Pancreas (tissue), 10 donors: ENCODE data around the gene HOXC13. TPM values are rescaled to one million over a fixed set of nuclear protein-coding genes. Genes with fewer than 3 reads are reported as not detected.

Source experiments
- ATAC-seq, 4 donors: fragments of 200-7000 bp; cut with Tn5 transposase; one replicate each; pipeline versions ENCODE4 v1.8.0 to v1.9.1; 2020; ENCODE audit warnings: mild to moderate bottlenecking in 4 of 4, moderate library complexity in 4 of 4
- DNase-seq, 6 donors: peaks; one replicate each; pipeline ENCODE4 v3.0.0-alpha.2; 2020
- FAIRE-seq: peaks from 2 replicates; lab custom pipeline; 2012; peaks lifted over from hg19 to GRCh38; lab: Jason Lieb, UNC
- H3K27ac ChIP-seq, 4 donors: fragments of 200-600 bp; sonication (generic); 1 replicate in 3 of 4; 2 replicates in 1 of 4; pipeline versions ENCODE4 v1.5.0 to v1.8.0; 2020
- H3K27me3 ChIP-seq, 4 donors: fragments of 200-600 bp; one replicate each; pipeline ENCODE4 v1.8.0; 2021
- H3K36me3 ChIP-seq, 3 donors: fragments of 200-600 bp; sonication (generic) in 1 of 3; one replicate each; pipeline versions ENCODE4 v1.5.0 to v1.8.0; 2020 to 2021
- H3K4me1 ChIP-seq, 3 donors: fragments of 200-600 bp; one replicate each; pipeline ENCODE4 v1.8.0; 2021
- H3K4me3 ChIP-seq, 4 donors: fragments of 200-600 bp; sonication (generic) in 2 of 4; one replicate each; pipeline versions ENCODE4 v1.5.0 to v1.8.0; 2020 to 2021
- H3K9me3 ChIP-seq, 4 donors: fragments of 200-600 bp; one replicate each; pipeline ENCODE4 v1.8.0; 2021
- WGBS, 2 donors: extraction: QIAGEN DNeasy Blood & Tissue Kit; methylation state at CpG; one replicate each; pipeline ENCODE4 v1.1.7; 2013; 5-methylcytosine and 5-hydroxymethylcytosine counted together
- intact Hi-C, 3 donors: fragments of 100-400 bp; cut with DNase I; formaldehyde crosslinking; loops; one replicate each; pipeline versions ENCODE4 v1.11.1 to v1.14.2; 2022
- polyA plus RNA-seq, 2 donors: library from polyadenylated mRNA; stranded (reverse); fragments of 200-250 nt; gene quantifications; one replicate each; pipeline ENCODE4 v1.2.3, GENCODE V29; 2013
- total RNA-seq, 6 donors: library from RNA; stranded (reverse); fragmentation: NEBNext Ultra II Directional in 4 of 6; extraction: Animal tissue kit (Norgen Biotek cat#: 25700) in 4 of 6; gene quantifications; one replicate each; pipeline versions ENCODE4 v1.2.1 to v1.2.4, GENCODE V29; 2021 to 2023
- TF ChIP-seq, protein P1 (sequence below), 4 donors: fragments of 200-600 bp; sonication (generic) in 3 of 4; IDR thresholded peaks; one replicate each; pipeline versions ENCODE4 v1.5.0 to v1.8.0; 2021; ENCODE audit warnings: antibody characterized with exemption in 4 of 4
- donor health status: healthy with polysubstance abuse.
- donor health status: DM: no; HTN: no; CAD: no; lungs with moderate emphysema.
- donor health status: DM: no; HTN: no; CAD: no.
- donor health status: control.
- donor health status: control.
- donor health status: Bipolar disorder and iron deficiency.
- donor health status: DM: yes; HTN: yes; CAD: no.
- donor health status: DM: no; HTN: no; CAD: no.
- donor health status: DM: no; HTN: no; CAD: no.
- donor health status: DM: yes; HTN: yes; CAD: no.

The HOXC13 gene
- total and polyA plus RNA-seq, 8 donors = 0.06 TPM; not detected in 7

DNA sequence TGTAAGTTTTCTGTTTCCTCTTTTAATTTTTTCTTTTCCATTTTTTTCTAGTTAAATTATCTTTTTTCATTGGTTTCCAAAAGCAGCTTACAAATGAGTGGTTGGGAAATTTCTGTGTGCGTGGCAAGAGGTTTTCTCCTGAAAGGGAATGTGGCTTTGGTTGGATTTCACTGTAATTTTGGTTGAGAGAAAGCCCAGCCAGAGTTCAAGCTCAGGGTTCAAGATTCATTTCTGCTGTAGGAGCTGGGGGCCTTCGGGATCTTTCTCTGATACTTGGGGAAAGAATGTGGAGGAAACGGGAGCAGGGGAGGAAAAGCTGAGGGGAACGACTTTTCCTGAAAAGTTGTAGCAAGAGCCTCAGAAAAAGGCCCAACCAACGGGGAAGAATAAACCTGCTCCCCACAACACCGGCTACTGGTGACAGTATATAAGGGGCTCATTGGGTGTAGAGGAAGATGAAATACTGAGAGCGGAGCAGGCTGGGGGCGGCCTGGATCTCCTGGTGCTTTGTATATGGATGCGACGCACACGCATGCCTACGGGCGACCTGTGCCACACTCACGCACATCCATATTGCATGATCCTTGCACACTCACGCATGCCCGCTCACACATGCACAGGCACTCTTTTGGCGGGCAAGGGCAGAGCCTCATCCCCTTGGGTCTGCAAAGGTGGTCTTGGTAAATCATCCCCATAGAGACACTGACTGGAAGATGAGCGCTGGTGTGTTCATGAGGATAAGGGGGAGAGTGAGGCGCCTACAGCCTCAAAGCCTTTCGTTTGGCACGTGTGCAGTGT lies 48.3 kb downstream of the HOXC13 start:
- peak in 1 of 6 donors; percentile 30 for DNase-seq
- FAIRE-seq = no peak
- Histone ChIP-seq H3K27me3 (peaks cover 0 to 91% (median 27%) of the 10 kb centered on the region in 4 donors), H3K4me1 (peaks cover 0 to 19% (median 12%) of the 10 kb centered on the region in 3 donors), H3K9me3 (no peaks in the 10 kb centered on the region), H3K27ac (no peak overlapping the region), H3K4me3 (no peak overlapping the region), H3K36me3 (no peaks in the 10 kb centered on the region)
- ATAC-seq = no peak
- TF ChIP-seq, protein P1, sequence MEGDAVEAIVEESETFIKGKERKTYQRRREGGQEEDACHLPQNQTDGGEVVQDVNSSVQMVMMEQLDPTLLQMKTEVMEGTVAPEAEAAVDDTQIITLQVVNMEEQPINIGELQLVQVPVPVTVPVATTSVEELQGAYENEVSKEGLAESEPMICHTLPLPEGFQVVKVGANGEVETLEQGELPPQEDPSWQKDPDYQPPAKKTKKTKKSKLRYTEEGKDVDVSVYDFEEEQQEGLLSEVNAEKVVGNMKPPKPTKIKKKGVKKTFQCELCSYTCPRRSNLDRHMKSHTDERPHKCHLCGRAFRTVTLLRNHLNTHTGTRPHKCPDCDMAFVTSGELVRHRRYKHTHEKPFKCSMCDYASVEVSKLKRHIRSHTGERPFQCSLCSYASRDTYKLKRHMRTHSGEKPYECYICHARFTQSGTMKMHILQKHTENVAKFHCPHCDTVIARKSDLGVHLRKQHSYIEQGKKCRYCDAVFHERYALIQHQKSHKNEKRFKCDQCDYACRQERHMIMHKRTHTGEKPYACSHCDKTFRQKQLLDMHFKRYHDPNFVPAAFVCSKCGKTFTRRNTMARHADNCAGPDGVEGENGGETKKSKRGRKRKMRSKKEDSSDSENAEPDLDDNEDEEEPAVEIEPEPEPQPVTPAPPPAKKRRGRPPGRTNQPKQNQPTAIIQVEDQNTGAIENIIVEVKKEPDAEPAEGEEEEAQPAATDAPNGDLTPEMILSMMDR (IDR thresholded peaks at IDR 0.05) = no peak
- intact Hi-C loops = no loop called here
- WGBS, 2 donors = 20 to 25% methylated on average over 21 of the region's 21 CpGs

DNA sequence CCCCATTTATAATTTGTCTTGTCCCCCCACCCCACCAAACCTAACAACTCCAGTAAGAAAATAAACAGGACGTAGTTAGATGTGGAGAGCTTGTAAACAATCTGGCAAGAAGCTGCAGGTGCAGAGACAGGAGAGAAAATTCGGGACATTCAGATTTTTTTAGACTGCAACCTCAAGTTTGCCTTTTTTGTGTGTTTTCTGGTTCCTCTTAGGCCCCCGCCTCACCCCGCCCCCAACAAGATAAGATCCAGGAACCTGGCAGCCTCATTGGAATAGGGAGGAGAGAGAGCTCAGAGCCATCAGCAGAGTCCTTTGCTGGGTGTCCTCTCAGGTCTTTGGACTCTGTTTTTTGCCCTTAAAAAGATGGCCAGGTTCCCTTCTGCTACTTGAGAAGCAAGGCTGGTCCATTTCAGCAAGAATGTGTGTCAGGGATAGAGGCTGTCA lies 49.2 kb downstream of the HOXC13 start:
- FAIRE-seq (no peak), ATAC-seq (no peak), DNase-seq (no peak)
- H3K27ac ChIP-seq = no peak overlapping the region
- TF ChIP-seq, protein P1 (IDR thresholded peaks at IDR 0.05) = no peak
- no peaks in the 10 kb centered on the region for H3K36me3 ChIP-seq
- H3K4me3 ChIP-seq = no peak overlapping the region
- peaks cover 0 to 88% (median 23%) of the 10 kb centered on the region in 4 donors for H3K27me3 ChIP-seq
- H3K4me1 ChIP-seq = peaks cover 0 to 19% (median 12%) of the 10 kb centered on the region in 3 donors
- intact Hi-C loops = no loop called here
- 5 to 19% methylated on average over 4 of the region's 4 CpGs for WGBS, 2 donors
- H3K9me3 ChIP-seq = no peaks in the 10 kb centered on the region

DNA sequence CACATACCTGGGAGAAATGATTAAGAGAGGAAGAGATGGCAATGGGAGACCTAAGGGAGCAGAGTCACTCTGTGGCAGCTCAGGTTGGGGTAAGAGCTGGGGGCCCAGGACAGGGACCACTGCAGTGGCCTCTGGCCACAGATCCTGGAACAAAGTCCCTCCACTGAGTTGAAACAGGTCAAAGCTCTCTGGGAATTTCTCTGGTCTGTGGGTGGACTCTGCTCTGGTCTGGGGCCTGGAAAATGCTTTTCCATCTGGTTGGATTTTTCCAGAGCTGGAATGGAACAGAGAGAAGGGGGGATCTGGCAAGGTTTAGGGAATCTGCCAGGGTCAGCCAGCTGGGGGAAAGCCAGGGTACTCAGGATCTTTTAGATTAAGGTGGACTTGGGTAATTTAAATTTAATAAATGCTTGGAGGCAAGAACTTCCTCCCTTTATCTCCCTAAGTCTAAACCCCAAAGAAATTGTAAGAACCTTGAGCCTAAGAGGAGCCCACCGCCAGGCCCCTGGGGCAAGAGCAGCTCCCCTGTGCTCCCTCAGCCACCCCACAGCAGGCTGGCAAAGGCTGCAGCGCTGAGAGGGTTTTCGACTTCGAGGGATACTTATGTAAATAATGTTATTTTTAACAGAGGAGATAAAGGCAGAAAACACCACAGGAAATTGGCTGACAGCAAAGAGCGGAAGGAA lies 50.1 kb downstream of the HOXC13 start:
- H3K27me3 ChIP-seq = peaks cover 0 to 88% (median 19%) of the 10 kb centered on the region in 4 donors
- TF ChIP-seq, protein P1 (IDR thresholded peaks at IDR 0.05) = no peak
- peaks cover 0 to 19% (median 12%) of the 10 kb centered on the region in 3 donors for H3K4me1 ChIP-seq
- no peaks in the 10 kb centered on the region for H3K36me3 ChIP-seq
- intact Hi-C loops = no loop called here
- DNase-seq (no peak), ATAC-seq (no peak), FAIRE-seq (no peak)
- H3K9me3 ChIP-seq = no peaks in the 10 kb centered on the region
- H3K4me3 ChIP-seq = no peak overlapping the region
- WGBS, 2 donors = 11 to 13% methylated on average over 5 of the region's 5 CpGs
- no peak overlapping the region for H3K27ac ChIP-seq

DNA sequence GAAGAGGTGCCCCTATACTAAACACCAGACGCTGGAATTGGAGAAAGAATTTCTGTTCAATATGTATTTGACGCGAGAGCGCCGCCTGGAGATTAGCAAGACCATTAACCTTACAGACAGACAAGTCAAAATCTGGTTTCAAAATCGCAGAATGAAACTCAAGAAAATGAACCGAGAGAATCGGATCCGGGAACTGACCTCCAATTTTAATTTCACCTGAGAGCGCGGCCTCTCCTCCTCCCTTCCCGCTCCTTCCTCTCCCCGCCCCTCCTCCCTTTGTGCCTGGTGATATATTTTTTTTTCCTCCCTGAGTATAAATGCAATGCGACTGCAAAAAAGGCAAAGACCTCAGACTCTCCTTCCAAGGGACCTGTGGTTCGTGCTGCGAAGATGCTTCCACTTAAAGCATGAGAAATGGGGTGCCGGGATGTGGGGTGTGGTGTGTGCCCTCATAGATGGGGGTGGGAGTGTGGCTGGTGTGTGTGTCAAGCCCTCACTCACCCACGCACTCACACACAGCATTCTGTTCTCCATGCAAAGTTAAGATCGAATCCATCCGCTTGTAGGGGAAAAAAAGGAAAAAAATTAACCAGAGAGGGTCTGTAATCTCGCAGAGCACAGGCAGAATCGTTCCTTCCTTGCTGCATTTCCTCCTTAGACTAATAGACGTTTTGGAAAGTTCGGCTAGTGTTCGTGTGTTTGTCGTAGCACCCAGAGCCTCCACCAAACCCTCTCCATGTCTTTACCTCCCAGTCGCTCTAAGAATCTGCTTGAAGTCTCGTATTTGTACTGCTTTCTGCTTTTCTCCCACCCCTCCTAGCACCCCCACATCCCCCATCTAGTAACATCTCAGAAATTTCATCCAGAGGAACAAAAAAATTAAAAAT lies 50.8 kb downstream of the HOXC13 start:
- Histone ChIP-seq H3K9me3 (no peaks in the 10 kb centered on the region), H3K36me3 (no peaks in the 10 kb centered on the region), H3K27me3 (peaks cover 3 to 89% (median 16%) of the 10 kb centered on the region in 4 donors), H3K27ac (no peak overlapping the region), H3K4me1 (peaks cover 0 to 23% (median 16%) of the 10 kb centered on the region in 3 donors), H3K4me3 (no peak overlapping the region)
- ATAC-seq = no peak
- intact Hi-C loops = no loop called here
- no peak for DNase-seq
- WGBS, 2 donors = 5 to 6% methylated on average over 28 of the region's 28 CpGs
- TF ChIP-seq, protein P1 (IDR thresholded peaks at IDR 0.05) = no peak
- no peak for FAIRE-seq
